Vagina (tissue), 2 donors: ENCODE results near the gene MMP2. TPM values are rescaled to one million over a fixed set of nuclear protein-coding genes. Genes with fewer than 3 reads are reported as not detected.

Source experiments
- DNase-seq, 2 donors: peaks; one replicate each; pipeline ENCODE4 v3.0.0-alpha.2; 2017; ENCODE audit errors: extremely low spot score in 2 of 2
- H3K27ac ChIP-seq: fragments of 200-600 bp; sonication (generic); one replicate; pipeline ENCODE4 v1.5.1; 2019
- H3K27me3 ChIP-seq: fragments of 200-600 bp; sonication (generic); one replicate; pipeline ENCODE4 v1.5.1; 2019
- H3K36me3 ChIP-seq, 2 donors: fragments of 200-600 bp; sonication (generic); one replicate each; pipeline ENCODE4 v1.5.1; 2017 to 2019
- H3K4me1 ChIP-seq: fragments of 200-600 bp; sonication (generic); one replicate; pipeline ENCODE4 v1.5.1; 2019
- H3K4me3 ChIP-seq, 2 donors: fragments of 200-600 bp; sonication (generic); 1 replicate in 1 of 2; 2 replicates in 1 of 2; pipeline ENCODE4 v1.5.1; 2016 to 2019
- H3K9me3 ChIP-seq: fragments of 200-600 bp; sonication (generic); one replicate; pipeline ENCODE4 v1.5.1; 2019
- CTCF ChIP-seq, 3 experiments: fragments of 450-650 bp in 2 of 3; fragments of 200-600 bp in 1 of 3; sonication (generic) in 1 of 3; IDR thresholded peaks; one replicate each; pipeline ENCODE4 v1.5.1; 2017 to 2019; ENCODE audit warnings: antibody characterized with exemption in 3 of 3, mild to moderate bottlenecking in 2 of 3, moderate library complexity in 2 of 3
- POLR2A ChIP-seq, 2 donors: fragments of 450-650 bp; IDR thresholded peaks; one replicate each; pipeline ENCODE4 v1.6.1; 2017; ENCODE audit warnings: antibody characterized with exemption in 2 of 2, mild to moderate bottlenecking in 2 of 2, moderate library complexity in 2 of 2
- POLR2AphosphoS5 ChIP-seq, 2 donors: sonication (generic); formaldehyde crosslinking; IDR thresholded peaks; one replicate each; pipeline ENCODE4 v1.9.0; 2017; ENCODE audit warnings: antibody characterized with exemption in 2 of 2, mild to moderate bottlenecking in 2 of 2, low read depth in 1 of 2; ENCODE audit not compliant: insufficient read depth in 1 of 2
- intact Hi-C: fragments of 100-400 bp; cut with DNase I; formaldehyde crosslinking; loops from one replicate; pipeline ENCODE4 v1.15.1; 2023
- total RNA-seq: library from RNA; depleted of rRNA; stranded (reverse); fragments of >200 nt; gene quantifications from one replicate; pipeline ENCODE4 v1.2.3, GENCODE V29; 2016

MMP2 gene
- total RNA-seq, 1 donor from 2014 or later = 296 TPM

DNA sequence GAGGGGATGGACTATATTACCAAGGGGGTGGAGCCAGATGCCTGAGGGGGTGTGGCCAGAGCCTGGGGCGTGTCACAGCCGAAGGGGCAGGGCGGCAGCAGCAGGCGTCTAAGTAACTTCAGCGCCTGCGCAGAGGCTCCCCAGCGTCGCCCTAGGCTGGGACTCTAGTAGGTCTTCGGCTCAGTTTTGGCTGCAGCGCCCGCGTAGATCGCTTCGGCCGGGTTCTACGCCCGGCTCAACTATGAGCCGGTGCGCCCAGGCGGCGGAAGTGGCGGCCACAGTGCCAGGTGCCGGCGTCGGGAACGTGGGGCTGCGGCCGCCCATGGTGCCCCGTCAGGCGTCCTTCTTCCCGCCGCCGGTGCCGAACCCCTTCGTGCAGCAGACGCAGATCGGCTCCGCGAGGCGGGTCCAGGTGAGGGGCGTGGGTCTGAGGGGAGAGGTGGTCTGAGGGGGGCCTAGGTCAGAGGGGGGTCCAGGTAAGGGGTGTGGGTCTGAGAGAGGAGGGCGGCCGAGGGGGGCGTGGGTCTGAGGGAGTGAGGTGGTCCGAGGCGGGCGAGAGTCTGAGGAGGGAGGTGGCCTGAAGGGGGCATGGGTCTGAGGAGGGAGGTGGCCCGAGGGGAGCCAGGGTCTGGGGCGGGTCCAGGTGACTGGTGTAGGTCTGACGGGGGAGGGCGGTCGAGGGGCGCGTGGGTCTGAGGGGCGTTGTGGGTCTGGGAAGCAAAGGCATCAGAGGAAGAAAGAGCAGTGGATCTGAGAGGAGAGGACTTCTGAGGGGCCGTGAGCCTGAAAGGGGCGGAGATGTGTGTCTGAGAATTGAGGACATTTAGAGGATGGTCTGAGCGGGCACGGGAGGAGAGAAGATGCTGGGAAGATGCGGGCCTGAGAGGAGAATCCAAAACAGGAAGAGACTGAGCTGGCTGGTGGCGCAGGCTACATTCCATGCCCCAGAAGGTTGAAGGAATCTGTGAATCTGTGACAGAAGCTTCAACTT, 30.2 kb downstream of the MMP2 start, which contains the start of gene LPCAT2:
Gene LPCAT2, plus strand, starts transcription at position 132 of the 991 bp plus-strand sequence. Its CDS starts 110 bp downstream, at position 242.
- H3K4me1 ChIP-seq = peaks cover 13% of the 10 kb centered on the region
- peak within 1 kb of the TSS; percentile 67 to 71 for H3K4me3 ChIP-seq
- no peaks in the 10 kb centered on the region for H3K27me3 ChIP-seq
- intact Hi-C loops = no loop called here
- H3K36me3 ChIP-seq = peaks cover 0 to 19% of the 10 kb centered on the region in 2 donors
- H3K9me3 ChIP-seq = no peaks in the 10 kb centered on the region
- peak within 1 kb of the TSS; percentile 71 for H3K27ac ChIP-seq
- TF ChIP-seq POLR2A (IDR thresholded peaks at IDR 0.05) (peak in 1 of 2 donors; percentile 80), CTCF (IDR thresholded peaks at IDR 0.05) (no peak), POLR2AphosphoS5 (IDR thresholded peaks at IDR 0.05; ENCODE audit: insufficient read depth in 1 of 2, low read depth in 1 of 2) (peak; percentile 51 to 96)
- peak in 1 of 2 donors; percentile 92 for DNase-seq

DNA sequence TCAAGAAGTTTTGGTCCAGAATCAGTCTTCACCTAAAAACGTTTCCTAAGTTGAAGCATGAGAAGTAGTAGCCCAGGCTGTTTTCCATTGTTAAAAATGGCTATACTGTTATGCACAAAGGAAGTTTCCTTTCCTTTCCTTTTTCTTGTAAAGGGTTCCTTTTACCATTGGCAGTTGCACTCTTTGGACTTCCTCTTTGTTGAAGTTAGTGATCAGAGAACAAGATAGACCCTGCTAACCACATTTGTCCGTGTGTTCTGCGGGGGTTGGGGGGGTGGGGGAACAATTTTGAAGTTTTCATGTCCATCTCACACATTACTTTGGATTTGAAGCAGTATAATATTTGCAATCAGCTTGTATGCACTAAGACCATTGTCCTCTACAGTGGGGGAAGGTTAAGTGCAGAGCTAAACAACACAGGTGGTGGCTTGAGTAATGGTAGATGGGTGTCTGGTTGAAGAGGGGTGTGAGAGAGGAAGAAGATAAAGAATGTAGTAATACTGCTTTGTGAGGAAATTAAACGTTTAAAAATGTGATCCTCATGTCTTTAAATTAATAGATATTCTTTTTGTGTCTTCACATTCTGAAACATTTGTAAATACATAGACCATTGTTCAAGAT, 31.3 kb downstream of the MMP2 start:
- Histone ChIP-seq H3K4me1 (peaks cover 13% of the 10 kb centered on the region), H3K27me3 (no peaks in the 10 kb centered on the region), H3K27ac (no peak overlapping the region), H3K9me3 (no peaks in the 10 kb centered on the region), H3K36me3 (peaks cover 0 to 19% of the 10 kb centered on the region in 2 donors), H3K4me3 (peak overlapping the region in 1 of 2 donors; percentile 71)
- DNase-seq = no peak
- TF ChIP-seq POLR2AphosphoS5 (IDR thresholded peaks at IDR 0.05; ENCODE audit: insufficient read depth in 1 of 2, low read depth in 1 of 2) (no peak), POLR2A (IDR thresholded peaks at IDR 0.05) (no peak)
- intact Hi-C loops = no loop called here

DNA sequence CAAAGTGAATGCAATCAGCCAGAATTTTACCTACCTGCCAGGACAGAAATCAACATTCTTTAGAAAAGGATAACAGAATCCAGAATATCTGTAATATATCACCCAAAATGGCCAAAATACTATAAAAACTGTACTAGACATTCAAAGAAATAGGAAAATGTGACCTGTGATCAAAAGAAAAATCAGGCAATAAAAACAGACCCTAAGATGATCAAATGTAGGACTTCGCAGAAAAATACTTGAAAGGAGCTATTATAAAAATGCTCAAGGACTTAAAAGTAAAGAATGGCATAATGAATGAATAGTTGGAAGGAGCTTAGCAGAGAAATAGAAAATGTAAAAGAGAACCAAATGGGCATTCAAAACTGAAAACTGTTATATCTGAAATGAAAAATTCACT, 33.9 kb downstream of the MMP2 start:
- TF ChIP-seq POLR2A (IDR thresholded peaks at IDR 0.05) = no peak
- intact Hi-C loops = no loop called here
- Histone ChIP-seq H3K27me3 (no peaks in the 10 kb centered on the region), H3K4me1 (peaks cover 13% of the 10 kb centered on the region), H3K27ac (no peak overlapping the region), H3K36me3 (peaks cover 0 to 5% of the 10 kb centered on the region in 2 donors), H3K9me3 (no peaks in the 10 kb centered on the region), H3K4me3 (no peak overlapping the region)
- DNase-seq = no peak

GRCh38 chr16:55513616-55514015, 34.6 kb downstream of the MMP2 start:
- intact Hi-C loops = no loop called here
- peaks cover 10% of the 10 kb centered on the region for H3K4me1 ChIP-seq
- DNase-seq = no peak
- no peaks in the 10 kb centered on the region for H3K27me3 ChIP-seq
- H3K4me3 ChIP-seq = no peak overlapping the region
- H3K9me3 ChIP-seq = no peaks in the 10 kb centered on the region
- H3K27ac ChIP-seq = no peak overlapping the region
- peaks cover 0 to 5% of the 10 kb centered on the region in 2 donors for H3K36me3 ChIP-seq
- TF ChIP-seq CTCF (IDR thresholded peaks at IDR 0.05) (no peak), POLR2A (IDR thresholded peaks at IDR 0.05) (no peak), POLR2AphosphoS5 (IDR thresholded peaks at IDR 0.05; ENCODE audit: insufficient read depth in 1 of 2, low read depth in 1 of 2) (no peak)

DNA sequence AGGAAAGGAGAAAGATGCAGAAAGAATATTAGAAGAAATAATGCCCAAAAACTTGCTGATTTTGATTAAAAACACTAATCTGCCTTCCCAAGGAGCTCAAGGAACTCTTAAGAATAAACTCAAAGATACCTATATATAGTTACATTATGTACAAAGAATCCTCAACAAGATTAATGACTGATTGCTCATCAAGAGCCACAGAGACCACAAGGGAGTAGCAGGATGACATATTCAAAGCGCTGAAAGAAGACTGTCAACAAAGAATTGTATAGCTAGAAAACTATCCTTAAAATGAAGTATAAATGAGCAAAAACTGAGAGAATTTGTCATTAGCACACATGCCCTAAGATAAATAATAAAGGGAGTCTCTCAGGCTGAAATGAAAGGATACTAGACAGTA, 36.1 kb downstream of the MMP2 start:
- no peaks in the 10 kb centered on the region for H3K4me1 ChIP-seq
- no peak overlapping the region for H3K27ac ChIP-seq
- TF ChIP-seq POLR2AphosphoS5 (IDR thresholded peaks at IDR 0.05; ENCODE audit: insufficient read depth in 1 of 2, low read depth in 1 of 2) (no peak), CTCF (IDR thresholded peaks at IDR 0.05) (no peak), POLR2A (IDR thresholded peaks at IDR 0.05) (no peak)
- intact Hi-C loops = no loop called here
- no peak for DNase-seq
- H3K4me3 ChIP-seq = no peak overlapping the region
- H3K9me3 ChIP-seq = no peaks in the 10 kb centered on the region
- H3K36me3 ChIP-seq = peaks cover 0 to 5% of the 10 kb centered on the region in 2 donors
- no peaks in the 10 kb centered on the region for H3K27me3 ChIP-seq
